K562 (cell line): ENCODE results near the gene PDE11A. TPM values are rescaled to one million over a fixed set of nuclear protein-coding genes. Genes with fewer than 3 reads are reported as not detected.

Experiments used
- BRD4 ChIP-seq: fragments of 200-600 bp; sonication (generic); IDR thresholded peaks from 2 replicates; pipeline ENCODE4 v1.6.1; 2017; ENCODE audit warnings: inconsistent platforms
- CTBP1 ChIP-seq: fragments of 450-650 bp; IDR thresholded peaks from 2 replicates; pipeline ENCODE4 v1.6.1; 2016; ENCODE audit warnings: borderline replicate concordance
- DPF2 ChIP-seq: fragments of 450-650 bp; IDR thresholded peaks from 2 replicates; pipeline ENCODE4 v1.6.1; 2016
- E2F5 ChIP-seq: sonication (generic); formaldehyde crosslinking; IDR thresholded peaks from 2 replicates; pipeline ENCODE4 v1.8.0; 2022; ENCODE audit warnings: mild to moderate bottlenecking, missing genetic modification reagents
- ELF4 ChIP-seq: fragments of 450-650 bp; formaldehyde crosslinking; IDR thresholded peaks from 2 replicates; pipeline ENCODE4 v1.4.0; 2022; ENCODE audit warnings: missing genetic modification characterization
- EP400 ChIP-seq: fragments of 450-650 bp; IDR thresholded peaks from 2 replicates; pipeline ENCODE4 v1.6.1; 2017; ENCODE audit warnings: antibody characterized with exemption, mild to moderate bottlenecking, moderate library complexity
- FOXK1 ChIP-seq: sonication (generic); formaldehyde crosslinking; IDR thresholded peaks from 2 replicates; pipeline ENCODE4 v1.8.0; 2022; ENCODE audit warnings: missing genetic modification reagents, mild to moderate bottlenecking, borderline replicate concordance
- MAFG ChIP-seq: fragments of 450-650 bp; conservative IDR thresholded peaks from 2 replicates; pipeline ENCODE4 v1.6.1; 2016; ENCODE audit warnings: missing genetic modification characterization, missing compliant biosample characterization
- MNT ChIP-seq, 2 experiments: fragments of 450-650 bp; conservative IDR thresholded peaks; 2 replicates each; pipeline ENCODE4 v1.6.1; 2017; ENCODE audit warnings: mild to moderate bottlenecking in 2 of 2, moderate library complexity in 2 of 2
- POU5F1 ChIP-seq: fragments of 150-350 bp; IDR thresholded peaks from 2 replicates; pipeline ENCODE4 v1.6.1; 2014; ENCODE audit warnings: borderline replicate concordance, low read length, low read depth, mild to moderate bottlenecking; ENCODE audit not compliant: partially characterized antibody
- SFPQ ChIP-seq: fragments of 200-400 bp; formaldehyde crosslinking; IDR thresholded peaks from 2 replicates; pipeline ENCODE4 v1.6.1; 2017; ENCODE audit warnings: mild to moderate bottlenecking, low read depth, low read length, moderate library complexity
- SMARCC2 ChIP-seq: fragments of 450-650 bp; IDR thresholded peaks from 2 replicates; pipeline ENCODE4 v1.6.1; 2017; ENCODE audit warnings: antibody characterized with exemption, moderate library complexity, mild to moderate bottlenecking, low read depth
- SRSF9 ChIP-seq: fragments of 200-400 bp; formaldehyde crosslinking; IDR thresholded peaks from 2 replicates; pipeline ENCODE4 v1.6.1; 2017; ENCODE audit warnings: low read depth, low read length, borderline replicate concordance
- TCF15 ChIP-seq: fragments of 250-450 bp; sonication (Bioruptor Pico); IDR thresholded peaks from 2 replicates; pipeline ENCODE4 v1.8.0; 2022; ENCODE audit warnings: moderate library complexity, mild to moderate bottlenecking, inconsistent platforms
- TCF7 ChIP-seq: sonication (generic); IDR thresholded peaks from 2 replicates; pipeline ENCODE4 v1.6.1; 2016; ENCODE audit warnings: antibody characterized with exemption, borderline replicate concordance
- TFE3 ChIP-seq: fragments of 450-650 bp; formaldehyde crosslinking; IDR thresholded peaks from 2 replicates; pipeline ENCODE4 v1.4.0; 2020; ENCODE audit warnings: mild to moderate bottlenecking, mixed read lengths
- ZNF311 ChIP-seq: fragments of 250-450 bp; sonication (Bioruptor Pico); IDR thresholded peaks from 2 replicates; pipeline ENCODE4 v1.4.0; 2020; ENCODE audit warnings: mild to moderate bottlenecking, moderate library complexity
- ZNF551 ChIP-seq: fragments of 250-450 bp; sonication (Bioruptor Pico); IDR thresholded peaks from 2 replicates; pipeline ENCODE4 v1.5.0; 2021; ENCODE audit warnings: mild to moderate bottlenecking, moderate library complexity
- ZNF695 ChIP-seq: fragments of 450-650 bp; formaldehyde crosslinking; IDR thresholded peaks from 2 replicates; pipeline ENCODE4 v1.4.0; 2020; ENCODE audit warnings: mild to moderate bottlenecking, moderate library complexity
- ZNF740 ChIP-seq, 3 experiments: fragments of 200-800 bp in 1 of 3; sonication (Bioruptor generic) in 1 of 3; sonication (generic) in 1 of 3; formaldehyde crosslinking in 1 of 3; IDR thresholded peaks; 2 replicates each; pipeline versions ENCODE4 v1.6.1 to v1.8.0; 2016 to 2022; ENCODE audit warnings: mild to moderate bottlenecking in 2 of 3, missing compliant biosample characterization in 2 of 3, missing genetic modification characterization in 2 of 3, missing genetic modification reagents in 1 of 3
- polyA plus RNA-seq, 8 experiments: library from polyadenylated mRNA; depleted of rRNA in 4 of 8; stranded (reverse) in 5 of 8; unstranded in 3 of 8; fragments of >200 nt; fragmentation: Nextera tagmentation in 2 of 8; fragmentation: Illumina TruSeq in 1 of 8; extraction: Ambion mirVana in 2 of 8; extraction: Trizol in 1 of 8; gene quantifications; 2 replicates each; pipeline versions ENCODE4 v1.2.1 to v1.2.3, GENCODE V29; 2011 to 2014; ENCODE audit warnings: inconsistent platforms in 1 of 8, missing spikeins in 1 of 8
- total RNA-seq, 7 experiments: library from RNA; depleted of rRNA in 6 of 7; stranded (reverse); fragments of >200 nt in 6 of 7; fragmentation: Illumina TruSeq in 2 of 7; extraction: Trizol in 2 of 7; gene quantifications; 2 replicates each; pipeline versions ENCODE4 v1.2.1 to v1.2.3, GENCODE V29; 2011 to 2021; ENCODE audit warnings: low replicate concordance in 1 of 7

The PDE11A gene
- total and polyA plus RNA-seq, 9 of the 15 experiments (the other 6 are each of a cell fraction or from before 2014, with no cell fraction given) = 3.2 to 22.1 (median 5.7) TPM

- no peak for TF ChIP-seq SRSF9
- 0 out of 2 replicates have a peak, but pooled peaks have one; percentile 37 for TF ChIP-seq CTBP1
- TF ChIP-seq ZNF311 (CRISPR knock-in tag) = peak; percentile 44; the same call in 1 of the 2 replicates
- no peak for TF ChIP-seq FOXK1 (CRISPR knock-in tag)
- TF ChIP-seq TCF15 (CRISPR knock-in tag) = no peak
- no peak for TF ChIP-seq E2F5 (CRISPR knock-in tag)
- no peak for TF ChIP-seq POU5F1
- TF ChIP-seq ELF4 (CRISPR knock-in tag) = peak; percentile 72; the same call in 1 of the 2 replicates
- TF ChIP-seq BRD4 = no peak
- TF ChIP-seq SMARCC2 = no peak
- TF ChIP-seq TCF7 = no peak
- TF ChIP-seq ZNF551 (CRISPR knock-in tag) = no peak
- no peak for TF ChIP-seq ZNF740 (CRISPR knock-in tag; IDR thresholded peaks at IDR 0.05)
- no peak for TF ChIP-seq ZNF740 (tag; IDR thresholded peaks at IDR 0.05)
- no peak for TF ChIP-seq EP400
- TF ChIP-seq TFE3 (CRISPR knock-in tag) = no peak
- no peak for TF ChIP-seq MAFG
- no peak for TF ChIP-seq ZNF695 (CRISPR knock-in tag)
- no peak for TF ChIP-seq SFPQ
- peak; percentile 81 for TF ChIP-seq DPF2
- TF ChIP-seq MNT (conservative IDR thresholded peaks at IDR 0.05) = no peak
Observed at GRCh38 chr2:177639262-177639914, 433.2 kb downstream of the PDE11A start (continued).
